Spleen (tissue), 11 donors: ENCODE measurements around the gene MSMB. TPM values are rescaled to one million over a fixed set of nuclear protein-coding genes. Genes with fewer than 3 reads are reported as not detected.

Experiments used
- DNase-seq: peaks from one replicate; pipeline ENCODE4 v3.0.0-alpha.2; 2020
- H3K27ac ChIP-seq, 8 donors: fragments of 200-600 bp; sonication (generic) in 7 of 8; 1 replicate in 4 of 8; 2 replicates in 4 of 8; pipeline versions ENCODE4 v1.5.0 to v1.8.0; 2016 to 2021; ENCODE audit warnings: inconsistent platforms in 4 of 8, mild to moderate bottlenecking in 4 of 8, moderate library complexity in 1 of 8
- H3K27me3 ChIP-seq, 7 donors: fragments of 200-600 bp; sonication (generic) in 6 of 7; replicated peaks in 1 of 7; 1 replicate in 4 of 7; 2 replicates in 3 of 7; pipeline versions ENCODE4 v1.5.0 to v1.8.0; 2016 to 2021; ENCODE audit warnings: inconsistent platforms in 3 of 7, mild to moderate bottlenecking in 1 of 7
- H3K36me3 ChIP-seq, 6 donors: fragments of 200-600 bp; sonication (generic) in 5 of 6; 1 replicate in 4 of 6; 2 replicates in 2 of 6; pipeline versions ENCODE4 v1.5.0 to v1.8.0; 2016 to 2021; ENCODE audit warnings: inconsistent platforms in 2 of 6
- H3K4me1 ChIP-seq, 6 donors: fragments of 200-600 bp; sonication (generic) in 5 of 6; 1 replicate in 3 of 6; 2 replicates in 3 of 6; pipeline versions ENCODE4 v1.5.0 to v1.8.0; 2016 to 2021; ENCODE audit warnings: inconsistent platforms in 3 of 6
- H3K4me3 ChIP-seq, 8 donors: fragments of 200-600 bp; sonication (generic) in 7 of 8; 1 replicate in 4 of 8; 2 replicates in 4 of 8; pipeline versions ENCODE4 v1.5.0 to v1.8.0; 2016 to 2021; ENCODE audit warnings: inconsistent platforms in 4 of 8, mild to moderate bottlenecking in 4 of 8, moderate library complexity in 2 of 8
- H3K9me3 ChIP-seq, 8 donors: fragments of 200-600 bp; sonication (generic) in 7 of 8; 1 replicate in 4 of 8; 2 replicates in 4 of 8; pipeline versions ENCODE4 v1.5.0 to v1.8.0; 2016 to 2021; ENCODE audit warnings: inconsistent platforms in 4 of 8
- CTCF ChIP-seq, 11 experiments: fragments of 200-600 bp in 7 of 11; fragments of 450-650 bp in 4 of 11; sonication (generic) in 4 of 11; IDR thresholded peaks in 8 of 11; conservative IDR thresholded peaks in 3 of 11; 1 replicate in 7 of 11; 2 replicates in 4 of 11; pipeline versions ENCODE4 v1.4.0 to v1.8.0; 2016 to 2021; ENCODE audit warnings: antibody characterized with exemption in 11 of 11, inconsistent platforms in 4 of 11, mild to moderate bottlenecking in 1 of 11
- POLR2A ChIP-seq, 3 donors: fragments of 450-650 bp; IDR thresholded peaks; one replicate each; pipeline ENCODE4 v1.5.1; 2017; ENCODE audit warnings: antibody characterized with exemption in 3 of 3, mild to moderate bottlenecking in 1 of 3
- POLR2AphosphoS5 ChIP-seq, 3 donors: sonication (generic); formaldehyde crosslinking; IDR thresholded peaks; one replicate each; pipeline ENCODE4 v1.5.1; 2017; ENCODE audit warnings: antibody characterized with exemption in 3 of 3
- WGBS, 5 donors: extraction: QIAGEN DNeasy Blood & Tissue Kit in 3 of 5; methylation state at CpG; one replicate each; pipeline versions ENCODE4 v1.1.5 to v1.1.7; 2013 to 2018; 5-methylcytosine and 5-hydroxymethylcytosine counted together
- intact Hi-C: fragments of 100-400 bp; cut with DNase I; formaldehyde crosslinking; loops from one replicate; pipeline ENCODE4 v1.15.0; 2023; ENCODE audit warnings: low total_unique reads
- polyA plus RNA-seq, 3 donors: library from polyadenylated mRNA; stranded (reverse); fragments of 200-250 nt; gene quantifications; one replicate each; pipeline ENCODE4 v1.2.1, GENCODE V29; 2013
- total RNA-seq, 7 donors: library from RNA; depleted of rRNA in 3 of 7; stranded (reverse); fragments of >200 nt in 3 of 7; fragmentation: NEBNext Ultra II Directional in 4 of 7; extraction: Animal tissue kit (Norgen Biotek cat#: 25700) in 4 of 7; gene quantifications; one replicate each; pipeline versions ENCODE4 v1.1.0 to v1.2.1, GENCODE V29; 2016 to 2021
- donor health status: healthy with polysubstance abuse.
- donor health status: DM: no; HTN: no; CAD: no; lungs with moderate emphysema.
- donor health status: DM: no; HTN: no; CAD: no.
- donor health status: Bipolar disorder and iron deficiency.
- donor health status: healthy.
- donor health status: DM: no; HTN: no; CAD: no.
- donor health status: DM: yes; HTN: yes; CAD: no.

MSMB gene
- total and polyA plus RNA-seq, 10 donors, result not detected

GRCh38 chr10:46019177-46019528 lies 26.9 kb downstream of the MSMB start:
- H3K9me3 ChIP-seq, result no peaks in the 10 kb centered on the region
- H3K4me3 ChIP-seq, result peak overlapping the region in 3 of 8 donors; percentile 51 to 76 (median 67)
- peak overlapping the region in 7 of 8 donors; percentile 75 to 95 (median 92) for H3K27ac ChIP-seq
- H3K27me3 ChIP-seq, result no peaks in the 10 kb centered on the region
- 57 to 75% (median 69%) methylated on average over 3 of the region's 3 CpGs for WGBS, 5 donors
- TF ChIP-seq POLR2AphosphoS5 (IDR thresholded peaks at IDR 0.05) (no peak), CTCF (IDR thresholded peaks at IDR 0.05 in 8 of 11, conservative IDR thresholded peaks at IDR 0.05 in 3 of 11) (no peak), POLR2A (IDR thresholded peaks at IDR 0.05) (no peak)
- intact Hi-C loops, result no loop called here
- DNase-seq, result no peak
- peaks cover 39 to 94% (median 78%) of the 10 kb centered on the region in 6 donors for H3K4me1 ChIP-seq
- H3K36me3 ChIP-seq, result peaks cover 0 to 32% (median 23%) of the 10 kb centered on the region in 6 donors

- TF ChIP-seq CTCF (IDR thresholded peaks at IDR 0.05 in 8 of 11, conservative IDR thresholded peaks at IDR 0.05 in 3 of 11), result no peak
- TF ChIP-seq POLR2A (IDR thresholded peaks at IDR 0.05), result no peak
- TF ChIP-seq POLR2AphosphoS5 (IDR thresholded peaks at IDR 0.05), result peak in 1 of 3 donors; percentile 11
Measured at GRCh38 chr10:46018453-46019176, 27.5 kb downstream of the MSMB start.

GRCh38 chr10:46017733-46018132 lies 28.3 kb downstream of the MSMB start:
- peak overlapping the region in 1 of 8 donors; percentile 76 for H3K4me3 ChIP-seq
- no peak for TF ChIP-seq CTCF (IDR thresholded peaks at IDR 0.05 in 8 of 11, conservative IDR thresholded peaks at IDR 0.05 in 3 of 11)
- TF ChIP-seq POLR2AphosphoS5 (IDR thresholded peaks at IDR 0.05), result no peak
- no peak for TF ChIP-seq POLR2A (IDR thresholded peaks at IDR 0.05)
- H3K27ac ChIP-seq, result peak overlapping the region in 7 of 8 donors; percentile 23 to 94 (median 92)
- no peaks in the 10 kb centered on the region for H3K27me3 ChIP-seq
- 63 to 76% (median 72%) methylated on average over 2 of the region's 2 CpGs for WGBS, 5 donors
- peaks cover 32 to 87% (median 66%) of the 10 kb centered on the region in 6 donors for H3K4me1 ChIP-seq
- intact Hi-C loops, result no loop called here
- H3K36me3 ChIP-seq, result peaks cover 2 to 47% (median 37%) of the 10 kb centered on the region in 6 donors
- no peak for DNase-seq
- no peaks in the 10 kb centered on the region for H3K9me3 ChIP-seq

More at GRCh38 chr10:46018453-46019176, 27.5 kb downstream of the MSMB start:
- 15 to 42% (median 26%) methylated on average over 2 of the region's 2 CpGs for WGBS, 5 donors
- no peak for DNase-seq
- Histone ChIP-seq H3K4me3 (peak overlapping the region in 3 of 8 donors; percentile 51 to 76 (median 67)), H3K36me3 (peaks cover 2 to 38% (median 28%) of the 10 kb centered on the region in 6 donors), H3K27me3 (no peaks in the 10 kb centered on the region), H3K4me1 (peaks cover 33 to 91% (median 73%) of the 10 kb centered on the region in 6 donors), H3K9me3 (no peaks in the 10 kb centered on the region), H3K27ac (peak overlapping the region; percentile 39 to 95 (median 92))
- intact Hi-C loops, result no loop called here

- TF ChIP-seq POLR2A (IDR thresholded peaks at IDR 0.05) (no peak), CTCF (IDR thresholded peaks at IDR 0.05 in 8 of 11, conservative IDR thresholded peaks at IDR 0.05 in 3 of 11) (no peak), POLR2AphosphoS5 (IDR thresholded peaks at IDR 0.05) (no peak)
- no peak for DNase-seq
- H3K4me3 ChIP-seq, result no peak overlapping the region
- peaks cover 2 to 56% (median 46%) of the 10 kb centered on the region in 6 donors for H3K36me3 ChIP-seq
- peak overlapping the region in 2 of 8 donors; percentile 28 to 94 for H3K27ac ChIP-seq
- peaks cover 32 to 78% (median 57%) of the 10 kb centered on the region in 6 donors for H3K4me1 ChIP-seq
- WGBS, 5 donors, result 73 to 90% (median 82%) methylated on average over 1 of the region's 1 CpG
- no peaks in the 10 kb centered on the region for H3K9me3 ChIP-seq
- intact Hi-C loops, result no loop called here
- H3K27me3 ChIP-seq, result no peaks in the 10 kb centered on the region
Measured at GRCh38 chr10:46016811-46017210, 29.3 kb downstream of the MSMB start.
